Measurements from ENCODE around the gene RNF144A. TPM values are rescaled to one million over a fixed set of nuclear protein-coding genes. Genes with fewer than 3 reads are reported as not detected.
A peak's percentile ranks its signal among the peaks of the same experiment; 100 is the strongest.

Gene RNF144A
- polyA plus RNA-seq, 1 of the 3 experiments (the other 2 are of a cell fraction), result 15.6 TPM

DNA sequence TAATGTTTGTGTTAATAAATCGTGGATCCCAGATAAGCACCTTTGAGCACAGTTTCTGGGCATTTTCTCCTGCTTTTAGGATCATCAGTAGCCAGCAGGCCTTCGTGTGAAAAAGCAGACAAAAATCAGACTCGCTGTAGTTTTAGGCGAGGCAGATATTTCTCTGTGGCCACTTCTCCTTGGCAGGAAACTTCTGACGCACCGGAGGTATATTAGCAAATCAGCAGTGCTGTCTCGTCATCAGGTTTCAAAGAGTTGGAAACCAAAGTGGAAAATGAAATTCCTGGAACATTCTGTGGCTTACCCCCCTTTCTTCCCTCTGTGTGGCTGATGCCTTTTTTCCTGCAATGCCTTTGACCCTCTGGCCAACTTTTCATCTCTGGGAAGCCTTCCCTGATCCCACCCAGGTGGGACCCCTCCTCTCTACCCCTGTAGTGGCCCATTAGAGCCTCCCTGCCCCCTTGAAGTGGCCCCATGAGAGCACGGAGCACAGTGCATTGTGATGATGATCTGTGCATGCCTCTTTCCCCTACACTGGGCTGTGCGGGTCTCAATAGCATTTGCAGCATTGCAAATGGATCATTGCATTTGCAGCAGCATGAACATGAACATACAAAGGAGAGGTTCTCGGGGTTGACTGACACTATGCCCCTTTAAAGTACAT, 93.3 kb downstream of the RNF144A start (continued):
- TF ChIP-seq, protein P1, sequence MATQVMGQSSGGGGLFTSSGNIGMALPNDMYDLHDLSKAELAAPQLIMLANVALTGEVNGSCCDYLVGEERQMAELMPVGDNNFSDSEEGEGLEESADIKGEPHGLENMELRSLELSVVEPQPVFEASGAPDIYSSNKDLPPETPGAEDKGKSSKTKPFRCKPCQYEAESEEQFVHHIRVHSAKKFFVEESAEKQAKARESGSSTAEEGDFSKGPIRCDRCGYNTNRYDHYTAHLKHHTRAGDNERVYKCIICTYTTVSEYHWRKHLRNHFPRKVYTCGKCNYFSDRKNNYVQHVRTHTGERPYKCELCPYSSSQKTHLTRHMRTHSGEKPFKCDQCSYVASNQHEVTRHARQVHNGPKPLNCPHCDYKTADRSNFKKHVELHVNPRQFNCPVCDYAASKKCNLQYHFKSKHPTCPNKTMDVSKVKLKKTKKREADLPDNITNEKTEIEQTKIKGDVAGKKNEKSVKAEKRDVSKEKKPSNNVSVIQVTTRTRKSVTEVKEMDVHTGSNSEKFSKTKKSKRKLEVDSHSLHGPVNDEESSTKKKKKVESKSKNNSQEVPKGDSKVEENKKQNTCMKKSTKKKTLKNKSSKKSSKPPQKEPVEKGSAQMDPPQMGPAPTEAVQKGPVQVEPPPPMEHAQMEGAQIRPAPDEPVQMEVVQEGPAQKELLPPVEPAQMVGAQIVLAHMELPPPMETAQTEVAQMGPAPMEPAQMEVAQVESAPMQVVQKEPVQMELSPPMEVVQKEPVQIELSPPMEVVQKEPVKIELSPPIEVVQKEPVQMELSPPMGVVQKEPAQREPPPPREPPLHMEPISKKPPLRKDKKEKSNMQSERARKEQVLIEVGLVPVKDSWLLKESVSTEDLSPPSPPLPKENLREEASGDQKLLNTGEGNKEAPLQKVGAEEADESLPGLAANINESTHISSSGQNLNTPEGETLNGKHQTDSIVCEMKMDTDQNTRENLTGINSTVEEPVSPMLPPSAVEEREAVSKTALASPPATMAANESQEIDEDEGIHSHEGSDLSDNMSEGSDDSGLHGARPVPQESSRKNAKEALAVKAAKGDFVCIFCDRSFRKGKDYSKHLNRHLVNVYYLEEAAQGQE (IDR thresholded peaks at IDR 0.05; ENCODE audit: low read depth, low read length), result 0 out of 2 replicates have a peak, but pooled peaks have one; percentile 36
- peak; percentile 91 for TF ChIP-seq TCF12 (IDR thresholded peaks at IDR 0.05)
- TF ChIP-seq CHD2 (IDR thresholded peaks at IDR 0.05; ENCODE audit: low read length, partially characterized antibody), result no peak
- TF ChIP-seq, protein P2, sequence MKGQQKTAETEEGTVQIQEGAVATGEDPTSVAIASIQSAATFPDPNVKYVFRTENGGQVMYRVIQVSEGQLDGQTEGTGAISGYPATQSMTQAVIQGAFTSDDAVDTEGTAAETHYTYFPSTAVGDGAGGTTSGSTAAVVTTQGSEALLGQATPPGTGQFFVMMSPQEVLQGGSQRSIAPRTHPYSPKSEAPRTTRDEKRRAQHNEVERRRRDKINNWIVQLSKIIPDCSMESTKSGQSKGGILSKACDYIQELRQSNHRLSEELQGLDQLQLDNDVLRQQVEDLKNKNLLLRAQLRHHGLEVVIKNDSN (IDR thresholded peaks at IDR 0.05; ENCODE audit: borderline replicate concordance, low read depth), result peak; percentile 22; the same call in 1 of the 2 replicates
- TF ChIP-seq MEF2A (IDR thresholded peaks at IDR 0.05; ENCODE audit: borderline replicate concordance, low read depth), result peak; percentile 41; the same call in 1 of the 2 replicates
- TF ChIP-seq TEAD4 (IDR thresholded peaks at IDR 0.05; ENCODE audit: borderline replicate concordance, insufficient read depth), result peak; percentile 93; the same call in 1 of the 2 replicates
- TF ChIP-seq POLR2AphosphoS5 (IDR thresholded peaks at IDR 0.05; ENCODE audit: low read depth, low read length), result no peak; the same call in 1 of the 2 replicates
- TF ChIP-seq ELF1 (IDR thresholded peaks at IDR 0.05), result no peak
- TF ChIP-seq NRF1 (IDR thresholded peaks at IDR 0.05; ENCODE audit: low read depth, low read length), result no peak
- no peak for TF ChIP-seq EZH2phosphoT487 (IDR thresholded peaks at IDR 0.05; ENCODE audit: borderline replicate concordance, low read depth)
- peak; percentile 4; the same call in 1 of the 2 replicates for TF ChIP-seq TAF1 (IDR thresholded peaks at IDR 0.05; ENCODE audit: borderline replicate concordance, low read depth, low read length)

DNA sequence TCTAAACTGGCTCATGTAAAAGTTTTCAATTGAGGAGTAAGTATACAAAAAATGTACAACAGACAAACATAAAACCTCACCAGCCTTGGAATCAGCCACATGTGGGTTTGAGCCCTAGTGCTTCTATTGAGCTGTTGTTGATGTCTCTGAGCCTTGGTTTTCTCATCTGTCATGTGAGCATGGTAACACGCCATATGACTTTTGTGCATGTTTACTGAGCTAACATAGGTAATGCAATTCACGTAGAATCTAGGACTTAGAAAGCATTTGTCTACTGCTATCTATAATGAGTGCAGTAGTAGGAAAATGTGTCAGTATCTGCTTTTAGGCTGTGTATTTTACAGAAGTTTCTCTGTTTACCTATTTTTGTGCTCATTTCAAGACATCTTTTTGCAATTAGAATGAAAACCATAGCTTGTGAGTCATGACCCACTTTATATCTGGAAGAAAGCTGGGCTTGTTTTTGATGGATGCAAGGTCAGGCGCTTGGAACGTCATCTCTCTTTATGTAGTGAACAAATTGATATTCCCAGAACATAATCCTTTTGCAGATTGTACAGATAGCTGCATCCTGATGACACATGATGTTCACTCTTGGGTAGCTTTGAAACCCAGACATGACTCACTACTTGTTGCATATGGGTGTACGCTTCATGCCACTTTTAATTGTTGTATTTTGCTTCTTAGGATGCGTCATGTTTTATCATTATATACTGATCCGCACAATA, 94.3 kb downstream of the RNF144A start:
- POLR2A ChIA-PET, result interaction anchor here (1.2 to 1.6 kb wide), 3 partner anchors 18 to 1671 kb away, joined by 4 to 7 read pairs (median 6); partner anchors contain the start of gene ID2
- peak overlapping the region; percentile 99 for H3K27ac ChIP-seq (ENCODE audit: low read depth in 2 of 2, low read length in 1 of 2)
- no peaks in the 10 kb centered on the region for H3K9me3 ChIP-seq
- H3K27me3 ChIP-seq (ENCODE audit: insufficient read depth), result no peaks in the 10 kb centered on the region
- H3K9ac ChIP-seq, result peak overlapping the region; percentile 70
- peak overlapping the region; percentile 61 for H3K4me2 ChIP-seq
- no peak overlapping the region; a peak in 1 of 4 replicates for H3K4me3 ChIP-seq (ENCODE audit: low read depth in 2 of 2, low read length in 1 of 2)
- peaks cover 54 to 95% of the 10 kb centered on the region in 2 experiments for H3K4me1 ChIP-seq (ENCODE audit: control insufficient read depth in 1 of 2, insufficient read depth in 2 of 2, low read depth in 1 of 2, low read length in 1 of 2)
- H3K9me2 ChIP-seq, result no peaks in the 10 kb centered on the region
- no peak for DNase-seq
- no peaks in the 10 kb centered on the region for H3K79me2 ChIP-seq (ENCODE audit: insufficient read depth)
- H3K36me3 ChIP-seq (replicated peaks in 1 of 2; ENCODE audit: control insufficient read depth in 1 of 2, insufficient read depth in 2 of 2, low read length in 1 of 2), result no peaks in the 10 kb centered on the region
- no peak overlapping the region for H2AFZ ChIP-seq (ENCODE audit: low read depth)
- 14% methylated on average over 7 of the region's 7 CpGs for WGBS (ENCODE audit: low lambda C conversion rate)
- H4K20me1 ChIP-seq (ENCODE audit: insufficient read depth), result no peaks in the 10 kb centered on the region
- peaks cover 56% of the 10 kb centered on the region for H3F3A ChIP-seq (replicated peaks; ENCODE audit: insufficient read depth)
- CTCF ChIA-PET, result interaction anchor here (0.8 to 17.6 kb wide), 9 partner anchors 16 to 131 kb away, joined by 3 to 437 read pairs (median 18); partner anchors contain the start of gene RNF144A
- TF ChIP-seq, protein P3, sequence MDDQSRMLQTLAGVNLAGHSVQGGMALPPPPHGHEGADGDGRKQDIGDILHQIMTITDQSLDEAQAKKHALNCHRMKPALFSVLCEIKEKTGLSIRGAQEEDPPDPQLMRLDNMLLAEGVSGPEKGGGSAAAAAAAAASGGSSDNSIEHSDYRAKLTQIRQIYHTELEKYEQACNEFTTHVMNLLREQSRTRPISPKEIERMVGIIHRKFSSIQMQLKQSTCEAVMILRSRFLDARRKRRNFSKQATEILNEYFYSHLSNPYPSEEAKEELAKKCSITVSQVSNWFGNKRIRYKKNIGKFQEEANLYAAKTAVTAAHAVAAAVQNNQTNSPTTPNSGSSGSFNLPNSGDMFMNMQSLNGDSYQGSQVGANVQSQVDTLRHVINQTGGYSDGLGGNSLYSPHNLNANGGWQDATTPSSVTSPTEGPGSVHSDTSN (IDR thresholded peaks at IDR 0.05), result peak; percentile 99
- no peak for TF ChIP-seq RFX5 (IDR thresholded peaks at IDR 0.05; ENCODE audit: low read length)
- no peak for TF ChIP-seq NRF1 (IDR thresholded peaks at IDR 0.05; ENCODE audit: low read depth, low read length)
- peak; percentile 32 for TF ChIP-seq CHD2 (IDR thresholded peaks at IDR 0.05; ENCODE audit: low read length, partially characterized antibody)
- peak; percentile 90; the same call in 1 of the 2 replicates for TF ChIP-seq SIN3A (IDR thresholded peaks at IDR 0.05; ENCODE audit: borderline replicate concordance, low read depth, low read length)
- peak; percentile 15; the same call in 1 of the 2 replicates for TF ChIP-seq TAF1 (IDR thresholded peaks at IDR 0.05; ENCODE audit: borderline replicate concordance, low read depth, low read length)
- peak; percentile 96 for TF ChIP-seq MEF2A (IDR thresholded peaks at IDR 0.05; ENCODE audit: borderline replicate concordance, low read depth)
- TF ChIP-seq NFIC (IDR thresholded peaks at IDR 0.05; ENCODE audit: borderline replicate concordance), result peak; percentile 97
- peak; percentile 72; the same call in 1 of the 2 replicates for TF ChIP-seq MXI1 (IDR thresholded peaks at IDR 0.05; ENCODE audit: low read depth, low read length)
- TF ChIP-seq TCF12 (IDR thresholded peaks at IDR 0.05), result peak; percentile 100
- TF ChIP-seq, protein P4, sequence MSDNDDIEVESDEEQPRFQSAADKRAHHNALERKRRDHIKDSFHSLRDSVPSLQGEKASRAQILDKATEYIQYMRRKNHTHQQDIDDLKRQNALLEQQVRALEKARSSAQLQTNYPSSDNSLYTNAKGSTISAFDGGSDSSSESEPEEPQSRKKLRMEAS (IDR thresholded peaks at IDR 0.05; ENCODE audit: low read depth), result peak; percentile 78
- peak; percentile 23; the same call in 1 of the 2 replicates for TF ChIP-seq RAD21 (IDR thresholded peaks at IDR 0.05; ENCODE audit: low read length)
- TF ChIP-seq FOXJ3 (CRISPR knock-in tag; IDR thresholded peaks at IDR 0.05), result no peak
- TF ChIP-seq FOXM1 (IDR thresholded peaks at IDR 0.05; ENCODE audit: low read depth), result peak; percentile 98
- TF ChIP-seq ELF1 (IDR thresholded peaks at IDR 0.05), result peak; percentile 63; the same call in 1 of the 2 replicates
- peak; percentile 99 for TF ChIP-seq TEAD4 (IDR thresholded peaks at IDR 0.05; ENCODE audit: borderline replicate concordance, insufficient read depth)
- TF ChIP-seq GABPA (IDR thresholded peaks at IDR 0.05; ENCODE audit: low read depth), result peak; percentile 23; the same call in 1 of the 2 replicates
